Fibroblast of lung (primary cell): ENCODE results near the gene CCDC89.

ENCODE experiments used
- EZH2 ChIP-seq: IDR thresholded peaks from 2 replicates; pipeline ENCODE4 v1.5.1; 2012; ENCODE audit warnings: low read length, control low read depth, mild to moderate bottlenecking; ENCODE audit errors: missing control alignments
- TF ChIP-seq, protein P1 (sequence below), 2 donors: IDR thresholded peaks in 1 of 2; conservative IDR thresholded peaks in 1 of 2; 1 replicate in 1 of 2; 2 replicates in 1 of 2; pipeline ENCODE4 v1.5.1; 2011 to 2012; ENCODE audit warnings: low read length in 2 of 2, control low read depth in 1 of 2, inconsistent platforms in 1 of 2, low read depth in 1 of 2, mild to moderate bottlenecking in 1 of 2

DNA sequence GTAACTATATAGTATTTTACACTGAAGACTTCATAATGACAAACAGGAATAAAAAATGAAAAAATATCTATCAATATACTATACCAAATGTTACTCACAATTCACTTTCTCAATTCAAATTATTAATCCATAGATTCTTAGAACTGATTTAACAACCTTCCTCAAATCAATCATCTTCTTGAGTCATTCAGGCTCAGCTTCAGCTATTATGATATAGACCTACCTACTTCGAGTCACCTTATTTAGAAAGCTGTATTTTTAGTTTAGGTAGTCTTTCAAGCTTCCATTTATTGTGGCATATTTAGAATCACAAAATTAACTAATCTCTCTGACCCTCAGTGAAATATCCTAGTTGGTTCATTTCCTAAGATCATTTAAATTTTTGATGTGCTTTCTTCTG is 29.2 kb downstream of the CCDC89 start:
- TF ChIP-seq, protein P1, sequence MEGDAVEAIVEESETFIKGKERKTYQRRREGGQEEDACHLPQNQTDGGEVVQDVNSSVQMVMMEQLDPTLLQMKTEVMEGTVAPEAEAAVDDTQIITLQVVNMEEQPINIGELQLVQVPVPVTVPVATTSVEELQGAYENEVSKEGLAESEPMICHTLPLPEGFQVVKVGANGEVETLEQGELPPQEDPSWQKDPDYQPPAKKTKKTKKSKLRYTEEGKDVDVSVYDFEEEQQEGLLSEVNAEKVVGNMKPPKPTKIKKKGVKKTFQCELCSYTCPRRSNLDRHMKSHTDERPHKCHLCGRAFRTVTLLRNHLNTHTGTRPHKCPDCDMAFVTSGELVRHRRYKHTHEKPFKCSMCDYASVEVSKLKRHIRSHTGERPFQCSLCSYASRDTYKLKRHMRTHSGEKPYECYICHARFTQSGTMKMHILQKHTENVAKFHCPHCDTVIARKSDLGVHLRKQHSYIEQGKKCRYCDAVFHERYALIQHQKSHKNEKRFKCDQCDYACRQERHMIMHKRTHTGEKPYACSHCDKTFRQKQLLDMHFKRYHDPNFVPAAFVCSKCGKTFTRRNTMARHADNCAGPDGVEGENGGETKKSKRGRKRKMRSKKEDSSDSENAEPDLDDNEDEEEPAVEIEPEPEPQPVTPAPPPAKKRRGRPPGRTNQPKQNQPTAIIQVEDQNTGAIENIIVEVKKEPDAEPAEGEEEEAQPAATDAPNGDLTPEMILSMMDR (conservative IDR thresholded peaks at IDR 0.05 in 1 of 2, IDR thresholded peaks at IDR 0.05 in 1 of 2; ENCODE audit: low read depth in 1 of 2, low read length in 2 of 2) = no peak
- TF ChIP-seq EZH2 = no peak
